Calu3 (cell line): ENCODE results near the gene SPSB2. TPM values are rescaled to one million over a fixed set of nuclear protein-coding genes. Genes with fewer than 3 reads are reported as not detected.
A peak's percentile ranks its signal among the peaks of the same experiment; 100 is the strongest.

ENCODE experiments used
- BruUV-seq: library from RNA; stranded (reverse); fragments of 400-500 nt; replicated peaks from 2 replicates; lab custom pipeline; 2021; lab: Mats Ljungman, UMichigan
- CTCF ChIA-PET: fragments of 300-600 bp; sonication (Branson Sonifier 250); formaldehyde crosslinking; loops from one replicate; lab custom pipeline; 2022; ENCODE audit warnings: antibody characterized with exemption; lab: Charles Lee
- DNase-seq: peaks from one replicate; pipeline ENCODE4 v3.0.0; 2022
- H3K27ac Mint-ChIP-seq: one replicate; pipeline ENCODE4 v1.8.0; 2022; ENCODE audit warnings: mixed read lengths; ENCODE audit not compliant: unreplicated experiment
- H3K27me3 Mint-ChIP-seq: one replicate; pipeline ENCODE4 v1.8.0; 2022; ENCODE audit warnings: mixed read lengths; ENCODE audit not compliant: unreplicated experiment
- H3K36me3 Mint-ChIP-seq: one replicate; pipeline ENCODE4 v1.8.0; 2022; ENCODE audit warnings: mild to moderate bottlenecking, moderate library complexity, mixed read lengths; ENCODE audit not compliant: insufficient read depth, unreplicated experiment
- H3K4me1 Mint-ChIP-seq: one replicate; pipeline ENCODE4 v1.8.0; 2022; ENCODE audit warnings: mild to moderate bottlenecking, low read depth, mixed read lengths; ENCODE audit not compliant: unreplicated experiment
- H3K4me3 Mint-ChIP-seq: one replicate; pipeline ENCODE4 v1.8.0; 2022; ENCODE audit warnings: mild to moderate bottlenecking, low read depth, moderate library complexity, mixed read lengths; ENCODE audit not compliant: unreplicated experiment
- H3K9me3 Mint-ChIP-seq: one replicate; pipeline ENCODE4 v1.8.0; 2022; ENCODE audit warnings: low read depth, mixed read lengths; ENCODE audit not compliant: unreplicated experiment
- intact Hi-C: fragments of 100-400 bp; cut with micrococcal nuclease; formaldehyde crosslinking; loops from one replicate; pipeline ENCODE4 v1.10.0; 2022; ENCODE audit not compliant: unreplicated experiment
- total RNA-seq: library from RNA; stranded (reverse); gene quantifications from 2 replicates; pipeline ENCODE4 v1.2.3, GENCODE V29; 2022
- TF ChIP-seq, protein P1 (sequence below): fragments of 200-600 bp; IDR thresholded peaks from one replicate; pipeline ENCODE4 v1.8.0; 2022; ENCODE audit warnings: antibody characterized with exemption; ENCODE audit not compliant: unreplicated experiment

Gene SPSB2
- total RNA-seq, 1 experiment from 2014 or later, result 18.0 TPM

DNA sequence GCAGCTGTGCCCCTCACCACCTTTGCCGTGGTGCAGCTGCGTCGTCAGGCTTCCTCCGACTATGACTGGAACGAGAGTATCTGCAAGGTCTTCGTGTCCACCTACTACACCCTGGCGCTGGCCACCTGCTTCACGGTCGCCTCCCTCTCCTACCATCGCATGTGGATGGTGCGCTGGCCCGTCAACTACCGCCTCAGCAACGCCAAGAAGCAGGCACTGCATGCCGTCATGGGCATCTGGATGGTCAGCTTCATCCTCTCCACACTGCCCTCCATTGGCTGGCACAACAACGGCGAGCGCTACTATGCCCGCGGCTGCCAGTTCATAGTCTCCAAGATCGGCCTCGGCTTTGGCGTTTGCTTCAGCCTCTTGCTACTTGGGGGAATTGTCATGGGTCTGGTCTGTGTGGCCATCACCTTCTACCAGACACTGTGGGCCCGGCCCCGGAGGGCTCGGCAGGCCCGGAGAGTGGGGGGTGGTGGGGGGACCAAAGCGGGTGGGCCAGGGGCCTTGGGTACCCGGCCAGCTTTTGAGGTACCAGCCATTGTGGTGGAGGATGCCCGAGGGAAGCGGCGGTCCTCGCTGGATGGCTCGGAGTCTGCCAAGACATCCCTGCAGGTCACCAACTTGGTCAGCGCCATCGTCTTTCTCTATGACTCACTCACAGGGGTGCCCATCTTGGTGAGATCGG, 48.9 kb downstream of the SPSB2 start:
- intact Hi-C loops, result loop anchor here (10.0 kb wide), 1 partner anchor 209 kb away; no protein-coding TSS in a partner anchor
- H3K4me3 Mint-ChIP-seq, result no peak overlapping the region
- no peak for DNase-seq
- CTCF ChIA-PET, result interaction anchor here (1.8 kb wide), 1 partner anchor 71 kb away, joined by 7 read pairs; the partner anchor contains the start of gene MLF2
- H3K36me3 Mint-ChIP-seq, result peaks cover 12% of the 10 kb centered on the region
- TF ChIP-seq, protein P1, sequence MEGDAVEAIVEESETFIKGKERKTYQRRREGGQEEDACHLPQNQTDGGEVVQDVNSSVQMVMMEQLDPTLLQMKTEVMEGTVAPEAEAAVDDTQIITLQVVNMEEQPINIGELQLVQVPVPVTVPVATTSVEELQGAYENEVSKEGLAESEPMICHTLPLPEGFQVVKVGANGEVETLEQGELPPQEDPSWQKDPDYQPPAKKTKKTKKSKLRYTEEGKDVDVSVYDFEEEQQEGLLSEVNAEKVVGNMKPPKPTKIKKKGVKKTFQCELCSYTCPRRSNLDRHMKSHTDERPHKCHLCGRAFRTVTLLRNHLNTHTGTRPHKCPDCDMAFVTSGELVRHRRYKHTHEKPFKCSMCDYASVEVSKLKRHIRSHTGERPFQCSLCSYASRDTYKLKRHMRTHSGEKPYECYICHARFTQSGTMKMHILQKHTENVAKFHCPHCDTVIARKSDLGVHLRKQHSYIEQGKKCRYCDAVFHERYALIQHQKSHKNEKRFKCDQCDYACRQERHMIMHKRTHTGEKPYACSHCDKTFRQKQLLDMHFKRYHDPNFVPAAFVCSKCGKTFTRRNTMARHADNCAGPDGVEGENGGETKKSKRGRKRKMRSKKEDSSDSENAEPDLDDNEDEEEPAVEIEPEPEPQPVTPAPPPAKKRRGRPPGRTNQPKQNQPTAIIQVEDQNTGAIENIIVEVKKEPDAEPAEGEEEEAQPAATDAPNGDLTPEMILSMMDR, result no peak
- H3K9me3 Mint-ChIP-seq, result no peaks in the 10 kb centered on the region
- no peak overlapping the region for H3K27ac Mint-ChIP-seq
- BruUV-seq, result no TSS peak
- peaks cover 100% of the 10 kb centered on the region for H3K27me3 Mint-ChIP-seq
- H3K4me1 Mint-ChIP-seq, result peaks cover 16% of the 10 kb centered on the region

DNA sequence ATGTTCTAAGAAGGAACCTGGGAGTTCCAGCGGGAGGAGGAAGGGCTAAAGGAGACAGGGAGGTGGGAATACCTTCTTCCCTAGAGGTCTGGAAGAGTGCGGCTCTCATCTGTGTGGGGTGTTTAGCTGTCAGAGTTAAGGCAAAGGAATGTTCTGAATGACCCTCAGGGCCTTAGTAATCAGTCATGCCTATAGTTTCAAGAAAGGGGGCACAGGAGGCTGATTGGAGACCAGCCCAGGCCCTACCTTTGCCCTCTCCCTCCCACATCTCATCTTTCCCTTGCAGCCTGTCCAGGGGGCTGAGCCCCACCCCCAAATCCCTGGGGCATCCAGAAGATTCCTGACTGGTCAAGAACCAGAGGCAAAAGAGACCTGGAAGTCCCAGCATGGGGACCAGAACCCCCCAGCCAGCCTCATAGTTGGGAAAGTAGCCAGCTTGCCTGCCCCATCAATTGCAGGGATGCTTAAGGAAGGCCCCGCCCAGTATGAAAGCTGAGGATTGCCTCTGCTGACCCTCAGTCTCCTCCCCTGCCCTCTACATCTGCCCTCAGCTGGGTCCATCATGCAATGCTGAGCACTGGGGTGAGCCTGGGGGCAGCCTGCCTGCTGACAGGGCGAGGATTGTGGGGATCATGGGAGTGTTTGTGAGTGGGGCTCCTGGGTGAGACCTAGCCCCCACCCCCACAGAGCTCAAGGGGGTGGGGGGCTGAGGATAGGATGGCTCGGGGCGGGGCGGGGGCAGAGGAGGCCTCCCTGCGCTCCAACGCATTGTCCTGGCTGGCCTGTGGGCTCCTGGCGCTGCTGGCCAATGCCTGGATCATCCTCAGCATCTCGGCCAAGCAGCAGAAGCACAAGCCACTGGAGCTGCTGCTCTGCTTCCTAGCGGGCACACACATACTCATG, 49.7 kb downstream of the SPSB2 start:
- H3K27ac Mint-ChIP-seq, result no peak overlapping the region
- no peak overlapping the region for H3K4me3 Mint-ChIP-seq
- intact Hi-C loops, result loop anchor here (10.0 kb wide), 1 partner anchor 209 kb away; no protein-coding TSS in a partner anchor
- peaks cover 100% of the 10 kb centered on the region for H3K27me3 Mint-ChIP-seq
- H3K36me3 Mint-ChIP-seq, result peaks cover 6% of the 10 kb centered on the region
- TF ChIP-seq, protein P1, result no peak
- no TSS peak for BruUV-seq
- no peak for DNase-seq
- H3K4me1 Mint-ChIP-seq, result peaks cover 16% of the 10 kb centered on the region
- CTCF ChIA-PET, result no interaction called here
- H3K9me3 Mint-ChIP-seq, result no peaks in the 10 kb centered on the region

DNA sequence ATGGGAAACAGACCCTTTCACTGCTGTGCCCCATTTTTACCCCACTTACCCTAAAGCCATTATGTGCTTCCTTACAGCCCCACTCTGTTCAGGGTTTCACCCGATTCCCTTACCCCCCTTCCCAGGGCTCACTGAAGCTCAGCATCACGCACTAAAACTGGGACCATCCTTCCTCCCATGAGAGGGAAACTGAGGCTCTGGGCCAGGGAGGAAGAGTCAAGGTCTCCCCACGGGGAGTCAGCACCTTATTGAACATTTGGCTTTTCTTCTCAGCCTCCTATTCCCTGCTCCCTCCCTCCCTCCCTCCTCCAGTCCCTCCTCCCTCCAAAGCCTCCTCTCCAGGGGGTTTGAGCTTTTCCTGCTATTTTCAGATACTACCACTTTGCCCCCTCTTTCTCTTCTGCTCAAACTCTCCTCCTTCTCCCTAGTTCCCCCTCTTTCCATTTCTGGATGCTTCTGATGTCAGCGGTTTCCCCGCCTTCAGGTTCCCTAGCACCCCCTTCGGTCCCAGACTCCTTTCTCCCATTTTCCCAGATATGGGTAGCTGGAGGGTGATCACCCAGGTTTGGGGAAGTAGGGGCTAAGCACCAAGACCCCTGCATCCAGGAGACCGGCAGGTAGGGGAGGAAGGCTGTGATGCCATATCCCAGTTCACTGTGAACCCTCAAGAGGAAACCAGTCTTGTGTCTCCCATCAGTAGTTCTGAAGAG, 50.5 kb downstream of the SPSB2 start:
- Mint-ChIP-seq H3K27me3 (peaks cover 100% of the 10 kb centered on the region), H3K4me3 (peak overlapping the region; percentile 42), H3K4me1 (peaks cover 13% of the 10 kb centered on the region), H3K27ac (no peak overlapping the region), H3K36me3 (no peaks in the 10 kb centered on the region), H3K9me3 (no peaks in the 10 kb centered on the region)
- TF ChIP-seq, protein P1, result no peak
- intact Hi-C loops, result loop anchor here (10.0 kb wide), 1 partner anchor 208 kb away; no protein-coding TSS in a partner anchor
- no TSS peak for BruUV-seq
- no peak for DNase-seq
- CTCF ChIA-PET, result no interaction called here
